H1 (cell line): ENCODE results near the gene ZNF500. TPM values are rescaled to one million over a fixed set of nuclear protein-coding genes. Genes with fewer than 3 reads are reported as not detected.

ENCODE experiments used
- ASH2L ChIP-seq: fragments of 200-600, 300-600 bp; sonication (generic); IDR thresholded peaks from one replicate; pipeline ENCODE4 v1.7.1; 2017; ENCODE audit warnings: low read length
- CBX5 ChIP-seq: fragments of 300-800, 300-1000 bp; sonication (generic); IDR thresholded peaks from 2 replicates; pipeline ENCODE4 v1.7.1; 2016; ENCODE audit warnings: antibody characterized with exemption, low read length, low read depth
- CHD2 ChIP-seq: IDR thresholded peaks from 2 replicates; pipeline ENCODE4 v1.6.1; 2012; ENCODE audit warnings: low read length, improper control_type of control experiment
- EZH2 ChIP-seq: fragments of 200-600 bp; sonication (generic); IDR thresholded peaks from 2 replicates; pipeline ENCODE4 v1.7.1; 2012; ENCODE audit warnings: low read depth, mild to moderate bottlenecking, moderate library complexity, low read length, inconsistent platforms; ENCODE audit not compliant: severe bottlenecking
- GTF2F1 ChIP-seq: IDR thresholded peaks from 2 replicates; pipeline ENCODE4 v1.6.1; 2012; ENCODE audit warnings: low read depth, low read length, improper control_type of control experiment, borderline replicate concordance
- HDAC2 ChIP-seq, 2 experiments: fragments of 300-600 bp in 1 of 2; sonication (generic) in 1 of 2; IDR thresholded peaks; 2 replicates each; pipeline ENCODE4 v1.6.1; 2011 to 2012; ENCODE audit warnings: low read depth in 2 of 2, low read length in 2 of 2, mild to moderate bottlenecking in 2 of 2, moderate library complexity in 2 of 2, borderline replicate concordance in 1 of 2, inconsistent platforms in 1 of 2
- POLR2A ChIP-seq, 2 experiments: IDR thresholded peaks; 1 replicate in 1 of 2; 2 replicates in 1 of 2; pipeline ENCODE4 v1.6.1; 2011; ENCODE audit warnings: low read depth in 2 of 2, low read length in 2 of 2, mild to moderate bottlenecking in 2 of 2; ENCODE audit errors: control extremely low read depth in 1 of 2
- POLR2AphosphoS5 ChIP-seq: IDR thresholded peaks from 2 replicates; pipeline ENCODE4 v1.6.1; 2011; ENCODE audit warnings: low read depth, low read length
- POU5F1 ChIP-seq: IDR thresholded peaks from 2 replicates; pipeline ENCODE4 v1.6.1; 2011; ENCODE audit warnings: low read depth, mild to moderate bottlenecking, low read length, moderate library complexity
- SP2 ChIP-seq: IDR thresholded peaks from 2 replicates; pipeline ENCODE4 v1.6.1; 2012; ENCODE audit warnings: mild to moderate bottlenecking, low read length, inconsistent platforms
- TAF7 ChIP-seq: optimal IDR thresholded peaks from 2 replicates; pipeline ENCODE3; 2011; ENCODE audit warnings: low read depth, mild to moderate bottlenecking, inconsistent platforms, low read length, moderate library complexity, borderline replicate concordance
- polyA plus RNA-seq, 7 experiments: library from polyadenylated mRNA; depleted of rRNA in 3 of 7; stranded (reverse) in 5 of 7; unstranded in 2 of 7; fragments of >200 nt in 5 of 7; fragments of 200-250 nt in 2 of 7; gene quantifications; 1 replicate in 5 of 7; 2 replicates in 1 of 7; 4 replicates in 1 of 7; pipeline versions ENCODE4 v1.2.1 to v1.2.3, GENCODE V29; 2011 to 2013; ENCODE audit warnings: missing spikeins in 2 of 7, mixed read lengths in 2 of 7
- total RNA-seq: library from RNA; stranded (reverse); fragmentation: NEBNext Ultra II Directional; extraction: Animal tissue kit (Norgen Biotek cat#: 25700); gene quantifications from 2 replicates; pipeline ENCODE4 v1.2.1, GENCODE V29; 2021
- TF ChIP-seq, protein P1 (sequence below): fragments of 300-600 bp; sonication (generic); IDR thresholded peaks from 2 replicates; pipeline ENCODE4 v1.7.1; 2012; ENCODE audit warnings: low read length, moderate library complexity, mild to moderate bottlenecking, inconsistent platforms; ENCODE audit not compliant: insufficient replicate concordance

The ZNF500 gene
- total and polyA plus RNA-seq, 2 of the 8 experiments (the other 6 are each of a cell fraction or from before 2014, with no cell fraction given), result 10.3 to 10.4 TPM

DNA sequence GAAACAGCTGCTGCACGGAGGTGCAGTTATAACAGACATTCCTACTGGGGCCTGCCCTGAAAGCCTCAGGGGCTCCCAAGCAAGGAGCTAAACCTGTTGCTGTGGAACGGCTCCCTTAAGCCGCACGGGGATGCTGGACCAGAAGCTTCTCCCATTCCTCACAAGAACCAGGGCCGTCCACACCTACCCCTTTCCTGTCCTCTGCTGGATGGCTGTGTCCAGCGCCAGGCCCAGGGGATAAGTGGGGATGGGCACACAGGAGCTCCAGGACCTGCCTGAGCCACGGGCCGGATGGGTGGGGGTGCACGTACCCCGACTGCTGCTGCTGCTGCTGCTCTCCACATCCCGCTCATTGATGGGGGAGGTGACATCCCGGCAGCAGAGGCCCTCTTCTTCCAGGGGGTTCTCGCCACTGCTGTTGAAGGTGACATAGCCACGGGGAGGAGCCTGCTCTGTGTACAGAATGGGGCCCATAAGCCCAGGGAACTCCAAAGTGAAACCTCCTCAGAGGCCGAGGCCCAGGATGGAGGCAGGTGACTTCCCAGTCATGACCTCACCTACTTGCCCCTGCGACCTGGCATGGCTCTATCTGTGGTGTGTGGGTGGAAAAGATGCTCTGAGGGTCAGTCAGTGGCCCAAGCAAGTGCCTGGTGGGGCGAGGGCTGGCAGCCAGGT is 65.0 kb downstream of the ZNF500 start (continued):
- TF ChIP-seq, protein P1, sequence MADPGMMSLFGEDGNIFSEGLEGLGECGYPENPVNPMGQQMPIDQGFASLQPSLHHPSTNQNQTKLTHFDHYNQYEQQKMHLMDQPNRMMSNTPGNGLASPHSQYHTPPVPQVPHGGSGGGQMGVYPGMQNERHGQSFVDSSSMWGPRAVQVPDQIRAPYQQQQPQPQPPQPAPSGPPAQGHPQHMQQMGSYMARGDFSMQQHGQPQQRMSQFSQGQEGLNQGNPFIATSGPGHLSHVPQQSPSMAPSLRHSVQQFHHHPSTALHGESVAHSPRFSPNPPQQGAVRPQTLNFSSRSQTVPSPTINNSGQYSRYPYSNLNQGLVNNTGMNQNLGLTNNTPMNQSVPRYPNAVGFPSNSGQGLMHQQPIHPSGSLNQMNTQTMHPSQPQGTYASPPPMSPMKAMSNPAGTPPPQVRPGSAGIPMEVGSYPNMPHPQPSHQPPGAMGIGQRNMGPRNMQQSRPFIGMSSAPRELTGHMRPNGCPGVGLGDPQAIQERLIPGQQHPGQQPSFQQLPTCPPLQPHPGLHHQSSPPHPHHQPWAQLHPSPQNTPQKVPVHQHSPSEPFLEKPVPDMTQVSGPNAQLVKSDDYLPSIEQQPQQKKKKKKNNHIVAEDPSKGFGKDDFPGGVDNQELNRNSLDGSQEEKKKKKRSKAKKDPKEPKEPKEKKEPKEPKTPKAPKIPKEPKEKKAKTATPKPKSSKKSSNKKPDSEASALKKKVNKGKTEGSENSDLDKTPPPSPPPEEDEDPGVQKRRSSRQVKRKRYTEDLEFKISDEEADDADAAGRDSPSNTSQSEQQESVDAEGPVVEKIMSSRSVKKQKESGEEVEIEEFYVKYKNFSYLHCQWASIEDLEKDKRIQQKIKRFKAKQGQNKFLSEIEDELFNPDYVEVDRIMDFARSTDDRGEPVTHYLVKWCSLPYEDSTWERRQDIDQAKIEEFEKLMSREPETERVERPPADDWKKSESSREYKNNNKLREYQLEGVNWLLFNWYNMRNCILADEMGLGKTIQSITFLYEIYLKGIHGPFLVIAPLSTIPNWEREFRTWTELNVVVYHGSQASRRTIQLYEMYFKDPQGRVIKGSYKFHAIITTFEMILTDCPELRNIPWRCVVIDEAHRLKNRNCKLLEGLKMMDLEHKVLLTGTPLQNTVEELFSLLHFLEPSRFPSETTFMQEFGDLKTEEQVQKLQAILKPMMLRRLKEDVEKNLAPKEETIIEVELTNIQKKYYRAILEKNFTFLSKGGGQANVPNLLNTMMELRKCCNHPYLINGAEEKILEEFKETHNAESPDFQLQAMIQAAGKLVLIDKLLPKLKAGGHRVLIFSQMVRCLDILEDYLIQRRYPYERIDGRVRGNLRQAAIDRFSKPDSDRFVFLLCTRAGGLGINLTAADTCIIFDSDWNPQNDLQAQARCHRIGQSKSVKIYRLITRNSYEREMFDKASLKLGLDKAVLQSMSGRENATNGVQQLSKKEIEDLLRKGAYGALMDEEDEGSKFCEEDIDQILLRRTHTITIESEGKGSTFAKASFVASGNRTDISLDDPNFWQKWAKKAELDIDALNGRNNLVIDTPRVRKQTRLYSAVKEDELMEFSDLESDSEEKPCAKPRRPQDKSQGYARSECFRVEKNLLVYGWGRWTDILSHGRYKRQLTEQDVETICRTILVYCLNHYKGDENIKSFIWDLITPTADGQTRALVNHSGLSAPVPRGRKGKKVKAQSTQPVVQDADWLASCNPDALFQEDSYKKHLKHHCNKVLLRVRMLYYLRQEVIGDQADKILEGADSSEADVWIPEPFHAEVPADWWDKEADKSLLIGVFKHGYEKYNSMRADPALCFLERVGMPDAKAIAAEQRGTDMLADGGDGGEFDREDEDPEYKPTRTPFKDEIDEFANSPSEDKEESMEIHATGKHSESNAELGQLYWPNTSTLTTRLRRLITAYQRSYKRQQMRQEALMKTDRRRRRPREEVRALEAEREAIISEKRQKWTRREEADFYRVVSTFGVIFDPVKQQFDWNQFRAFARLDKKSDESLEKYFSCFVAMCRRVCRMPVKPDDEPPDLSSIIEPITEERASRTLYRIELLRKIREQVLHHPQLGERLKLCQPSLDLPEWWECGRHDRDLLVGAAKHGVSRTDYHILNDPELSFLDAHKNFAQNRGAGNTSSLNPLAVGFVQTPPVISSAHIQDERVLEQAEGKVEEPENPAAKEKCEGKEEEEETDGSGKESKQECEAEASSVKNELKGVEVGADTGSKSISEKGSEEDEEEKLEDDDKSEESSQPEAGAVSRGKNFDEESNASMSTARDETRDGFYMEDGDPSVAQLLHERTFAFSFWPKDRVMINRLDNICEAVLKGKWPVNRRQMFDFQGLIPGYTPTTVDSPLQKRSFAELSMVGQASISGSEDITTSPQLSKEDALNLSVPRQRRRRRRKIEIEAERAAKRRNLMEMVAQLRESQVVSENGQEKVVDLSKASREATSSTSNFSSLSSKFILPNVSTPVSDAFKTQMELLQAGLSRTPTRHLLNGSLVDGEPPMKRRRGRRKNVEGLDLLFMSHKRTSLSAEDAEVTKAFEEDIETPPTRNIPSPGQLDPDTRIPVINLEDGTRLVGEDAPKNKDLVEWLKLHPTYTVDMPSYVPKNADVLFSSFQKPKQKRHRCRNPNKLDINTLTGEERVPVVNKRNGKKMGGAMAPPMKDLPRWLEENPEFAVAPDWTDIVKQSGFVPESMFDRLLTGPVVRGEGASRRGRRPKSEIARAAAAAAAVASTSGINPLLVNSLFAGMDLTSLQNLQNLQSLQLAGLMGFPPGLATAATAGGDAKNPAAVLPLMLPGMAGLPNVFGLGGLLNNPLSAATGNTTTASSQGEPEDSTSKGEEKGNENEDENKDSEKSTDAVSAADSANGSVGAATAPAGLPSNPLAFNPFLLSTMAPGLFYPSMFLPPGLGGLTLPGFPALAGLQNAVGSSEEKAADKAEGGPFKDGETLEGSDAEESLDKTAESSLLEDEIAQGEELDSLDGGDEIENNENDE, result no peak
- TF ChIP-seq TAF7 (no peak), HDAC2 (IDR thresholded peaks at IDR 0.05; ENCODE audit: borderline replicate concordance in 1 of 2, low read depth in 2 of 2, low read length in 2 of 2) (no peak), SP2 (no peak), GTF2F1 (no peak), EZH2 (no peak), POLR2AphosphoS5 (no peak), CBX5 (no peak), POU5F1 (no peak), ASH2L (no peak), CHD2 (no peak), POLR2A (IDR thresholded peaks at IDR 0.05; ENCODE audit: control extremely low read depth in 1 of 2, low read depth in 2 of 2, low read length in 2 of 2) (no peak)
